Activated T-helper 1 cell treated with Interleukin-2 at 50 U/mL for 16 hours (primary cell): ENCODE data around the gene B4GALNT2.
"Not testable (repeated sequence)": the region's sequence is repeated elsewhere in the genome, so short reads cannot be mapped to it uniquely, and the experiment has no call there.

Source experiments
- DNase-seq: peaks from one replicate; pipeline ENCODE4 v3.0.0-alpha.2; 2020; ENCODE audit warnings: low read depth

B4GALNT2 gene

GRCh38 chr17:49121696-49122292, 10.8 kb upstream of the B4GALNT2 start:
- no peak for DNase-seq

- no peak for DNase-seq
These were observed 10.0 kb upstream of the B4GALNT2 start for GRCh38 chr17:49122566-49122965.

- no peak for DNase-seq
These were observed 9.5 kb upstream of the B4GALNT2 start for GRCh38 chr17:49123061-49123460.

- no peak for DNase-seq
These were observed 7.1 kb upstream of the B4GALNT2 start for GRCh38 chr17:49125449-49125848.

- not testable (repeated sequence) for DNase-seq
These were observed 6.2 kb upstream of the B4GALNT2 start for GRCh38 chr17:49126183-49126859.

GRCh38 chr17:49129359-49129950, 3.1 kb upstream of the B4GALNT2 start:
- not testable (repeated sequence) for DNase-seq

- no peak for DNase-seq
These were observed 1.7 kb upstream of the B4GALNT2 start for GRCh38 chr17:49130891-49131290.

GRCh38 chr17:49132317-49132698, 261 bp upstream of the B4GALNT2 start:
- DNase-seq: no peak

GRCh38 chr17:49136335-49136734, 3.8 kb downstream of the B4GALNT2 start:
- no peak for DNase-seq

GRCh38 chr17:49145654-49146053, 13.1 kb downstream of the B4GALNT2 start:
- DNase-seq: not testable (repeated sequence)

- no peak for DNase-seq
These were observed 14.2 kb downstream of the B4GALNT2 start for GRCh38 chr17:49146620-49147306.

- no peak for DNase-seq
These were observed 15.6 kb downstream of the B4GALNT2 start for GRCh38 chr17:49148171-49148570.

- DNase-seq: no peak
These were observed 19.4 kb downstream of the B4GALNT2 start for GRCh38 chr17:49151996-49152395.

- no peak for DNase-seq
These were observed 23.7 kb downstream of the B4GALNT2 start for GRCh38 chr17:49156256-49156655.

GRCh38 chr17:49157784-49158183, 25.2 kb downstream of the B4GALNT2 start:
- no peak for DNase-seq

- DNase-seq: no peak
These were observed 30.3 kb downstream of the B4GALNT2 start for GRCh38 chr17:49162866-49163265.

GRCh38 chr17:49165143-49165542, 32.6 kb downstream of the B4GALNT2 start:
- DNase-seq: no peak

- no peak for DNase-seq
These were observed 36.1 kb downstream of the B4GALNT2 start for GRCh38 chr17:49168706-49169105.

- DNase-seq: no peak
These were observed 37.6 kb downstream of the B4GALNT2 start for GRCh38 chr17:49170216-49170615.

- not testable (repeated sequence) for DNase-seq
These were observed 38.1 kb downstream of the B4GALNT2 start for GRCh38 chr17:49170711-49171110.

GRCh38 chr17:49175978-49176377, 43.4 kb downstream of the B4GALNT2 start:
- DNase-seq: not testable (repeated sequence)

- DNase-seq: peak; percentile 31
These were observed 47.7 kb downstream of the B4GALNT2 start for GRCh38 chr17:49180303-49180702.
